GM12878 (cell line): Measurements from ENCODE around the gene MXD1. TPM values are rescaled to one million over a fixed set of nuclear protein-coding genes. Genes with fewer than 3 reads are reported as not detected.

ENCODE experiments used
- EZH2 ChIP-seq: IDR thresholded peaks from 2 replicates; pipeline ENCODE4 v1.6.1; 2012; ENCODE audit warnings: low read depth, mild to moderate bottlenecking, control low read depth, inconsistent platforms, low read length, borderline replicate concordance; ENCODE audit not compliant: control insufficient read depth
- FOXM1 ChIP-seq: IDR thresholded peaks from 2 replicates; pipeline ENCODE4 v1.6.1; 2012; ENCODE audit warnings: low read depth, mild to moderate bottlenecking, inconsistent platforms, low read length, moderate library complexity
- HCFC1 ChIP-seq: fragments of 150-350 bp; IDR thresholded peaks from 2 replicates; pipeline ENCODE4 v1.6.1; 2014; ENCODE audit warnings: low read length
- HDGF ChIP-seq: fragments of 450-650 bp; IDR thresholded peaks from 2 replicates; pipeline ENCODE4 v1.6.1; 2016; ENCODE audit warnings: antibody characterized with exemption
- JUND ChIP-seq: IDR thresholded peaks from 2 replicates; pipeline ENCODE4 v1.6.1; 2012; ENCODE audit warnings: low read depth, mild to moderate bottlenecking, low read length, improper control_type of control experiment, moderate library complexity
- MEF2A ChIP-seq: IDR thresholded peaks from 2 replicates; pipeline ENCODE4 v1.6.1; 2011; ENCODE audit warnings: low read depth, mild to moderate bottlenecking, low read length, moderate library complexity; ENCODE audit not compliant: insufficient read depth
- MEF2B ChIP-seq: fragments of 450-650 bp; IDR thresholded peaks from 2 replicates; pipeline ENCODE4 v1.6.1; 2018; ENCODE audit warnings: mild to moderate bottlenecking, moderate library complexity; ENCODE audit not compliant: partially characterized antibody, poor library complexity, severe bottlenecking
- MYB ChIP-seq: fragments of 150-350 bp; IDR thresholded peaks from 2 replicates; pipeline ENCODE4 v1.6.1; 2014; ENCODE audit warnings: mild to moderate bottlenecking, low read depth, low read length, borderline replicate concordance
- NFYB ChIP-seq: IDR thresholded peaks from 2 replicates; pipeline ENCODE4 v1.6.1; 2011; ENCODE audit warnings: low read depth, mild to moderate bottlenecking, low read length, improper control_type of control experiment, moderate library complexity; ENCODE audit not compliant: insufficient read depth
- PAX5 ChIP-seq: IDR thresholded peaks from 2 replicates; pipeline ENCODE4 v1.6.1; 2011; ENCODE audit warnings: low read depth, low read length, borderline replicate concordance
- RB1 ChIP-seq: fragments of 450-650 bp; formaldehyde crosslinking; IDR thresholded peaks from 2 replicates; pipeline ENCODE4 v1.6.1; 2017; ENCODE audit warnings: mild to moderate bottlenecking, borderline replicate concordance
- RFX5 ChIP-seq: IDR thresholded peaks from 2 replicates; pipeline ENCODE4 v1.6.1; 2011; ENCODE audit warnings: low read depth, low read length, improper control_type of control experiment
- SMC3 ChIP-seq: IDR thresholded peaks from 2 replicates; pipeline ENCODE4 v1.6.1; 2011; ENCODE audit warnings: low read length, improper control_type of control experiment, borderline replicate concordance
- SP1 ChIP-seq: IDR thresholded peaks from one replicate; pipeline ENCODE4 v1.6.1; 2011; ENCODE audit warnings: low read depth, low read length
- TCF3 ChIP-seq: IDR thresholded peaks from 2 replicates; pipeline ENCODE4 v1.6.1; 2012; ENCODE audit warnings: low read depth, mild to moderate bottlenecking, low read length, borderline replicate concordance; ENCODE audit not compliant: insufficient read depth
- YY1 ChIP-seq: IDR thresholded peaks from 2 replicates; pipeline ENCODE4 v1.6.1; 2011; ENCODE audit warnings: low read depth, mild to moderate bottlenecking, low read length
- polyA plus RNA-seq, 11 experiments: library from polyadenylated mRNA; depleted of rRNA in 4 of 11; unstranded in 6 of 11; stranded (reverse) in 5 of 11; fragments of >200 nt; fragmentation: Nextera tagmentation in 4 of 11; fragmentation: Illumina TruSeq in 1 of 11; extraction: Ambion mirVana in 4 of 11; extraction: Trizol in 1 of 11; gene quantifications; 1 replicate in 1 of 11; 2 replicates in 10 of 11; pipeline versions ENCODE4 v1.2.1 to v1.2.3, GENCODE V29; 2011 to 2016; ENCODE audit warnings: inconsistent platforms in 2 of 11, missing spikeins in 2 of 11, low read depth in 1 of 11
- total RNA-seq, 4 experiments: library from RNA; depleted of rRNA in 3 of 4; stranded (reverse); fragments of >200 nt in 3 of 4; fragmentation: Illumina TruSeq in 1 of 4; extraction: Trizol in 1 of 4; gene quantifications; 2 replicates each; pipeline versions ENCODE4 v1.2.1 to v1.2.3, GENCODE V29; 2013 to 2021
- TF ChIP-seq, protein P1 (sequence below): fragments of 450-650 bp; IDR thresholded peaks from 2 replicates; pipeline ENCODE4 v1.6.1; 2017; ENCODE audit warnings: mild to moderate bottlenecking, low read depth, inconsistent platforms; ENCODE audit not compliant: poor library complexity, severe bottlenecking
- TF ChIP-seq, protein P2 (sequence below): IDR thresholded peaks from 2 replicates; pipeline ENCODE4 v1.6.1; 2012; ENCODE audit warnings: low read depth, low read length, improper control_type of control experiment
- TF ChIP-seq, protein P3 (sequence below): fragments of 450-650 bp; conservative IDR thresholded peaks from 2 replicates; pipeline ENCODE4 v1.6.1; 2017; ENCODE audit warnings: mild to moderate bottlenecking, moderate library complexity
- TF ChIP-seq, protein P4 (sequence below): fragments of 450-650 bp; IDR thresholded peaks from 2 replicates; pipeline ENCODE4 v1.6.1; 2018; ENCODE audit warnings: mild to moderate bottlenecking, low read depth, moderate library complexity; ENCODE audit not compliant: partially characterized antibody

The MXD1 gene
- total and polyA plus RNA-seq, 10 of the 15 experiments (the other 5 are each of a cell fraction or from before 2014, with no cell fraction given): 2.2 to 10.2 (median 3.3) TPM

DNA sequence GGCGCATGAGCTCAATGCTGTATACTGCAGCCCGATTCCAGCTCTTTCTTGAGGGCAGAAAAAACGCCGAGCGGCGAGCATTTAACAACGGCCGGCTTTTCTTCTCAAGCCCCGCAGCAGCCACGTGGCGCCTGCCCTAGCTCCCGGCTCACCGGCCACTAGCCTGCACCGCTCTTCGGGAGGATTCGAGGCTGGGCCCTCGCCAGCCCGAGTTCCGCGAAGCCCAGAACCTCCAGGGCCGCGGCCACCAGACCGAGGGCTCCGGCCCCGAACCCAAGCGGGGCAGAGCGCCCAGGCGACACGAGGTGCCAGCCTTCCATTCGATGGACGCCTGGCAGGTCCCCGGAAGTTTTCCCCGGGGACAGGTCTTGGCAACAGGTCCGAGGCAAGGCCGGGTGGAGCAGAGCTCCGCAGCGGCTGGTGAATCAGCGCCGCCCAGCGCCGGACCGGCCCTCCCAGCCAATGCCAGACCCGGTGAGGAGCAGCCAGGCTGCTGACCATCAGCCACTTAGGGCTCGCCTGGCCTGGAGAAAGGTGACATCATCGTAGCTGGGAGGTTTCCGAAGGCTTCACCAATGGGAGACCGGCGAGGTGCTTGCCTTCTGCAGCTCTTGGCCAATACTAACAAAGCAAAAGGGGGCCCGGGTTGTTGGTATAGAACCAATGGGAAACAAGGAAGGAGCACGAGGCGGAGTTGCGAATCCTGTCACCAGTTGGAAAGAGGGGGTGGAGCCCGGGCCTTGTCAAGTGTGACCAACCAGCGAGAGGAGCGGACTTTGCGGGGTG lies 552 bp upstream of the MXD1 start (continued):
- TF ChIP-seq, protein P1, sequence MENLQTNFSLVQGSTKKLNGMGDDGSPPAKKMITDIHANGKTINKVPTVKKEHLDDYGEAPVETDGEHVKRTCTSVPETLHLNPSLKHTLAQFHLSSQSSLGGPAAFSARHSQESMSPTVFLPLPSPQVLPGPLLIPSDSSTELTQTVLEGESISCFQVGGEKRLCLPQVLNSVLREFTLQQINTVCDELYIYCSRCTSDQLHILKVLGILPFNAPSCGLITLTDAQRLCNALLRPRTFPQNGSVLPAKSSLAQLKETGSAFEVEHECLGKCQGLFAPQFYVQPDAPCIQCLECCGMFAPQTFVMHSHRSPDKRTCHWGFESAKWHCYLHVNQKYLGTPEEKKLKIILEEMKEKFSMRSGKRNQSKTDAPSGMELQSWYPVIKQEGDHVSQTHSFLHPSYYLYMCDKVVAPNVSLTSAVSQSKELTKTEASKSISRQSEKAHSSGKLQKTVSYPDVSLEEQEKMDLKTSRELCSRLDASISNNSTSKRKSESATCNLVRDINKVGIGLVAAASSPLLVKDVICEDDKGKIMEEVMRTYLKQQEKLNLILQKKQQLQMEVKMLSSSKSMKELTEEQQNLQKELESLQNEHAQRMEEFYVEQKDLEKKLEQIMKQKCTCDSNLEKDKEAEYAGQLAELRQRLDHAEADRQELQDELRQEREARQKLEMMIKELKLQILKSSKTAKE: peak; percentile 50
- TF ChIP-seq RFX5 (peak; percentile 99), TCF3 (0 out of 2 replicates have a peak, but pooled peaks have one; percentile 38), EZH2 (no peak), YY1 (peak; percentile 17; the same call in 1 of the 2 replicates), MEF2B (peak; percentile 90), SP1 (peak; percentile 94), MEF2A (0 out of 2 replicates have a peak, but pooled peaks have one; percentile 13), HCFC1 (0 out of 2 replicates have a peak, but pooled peaks have one; percentile 2), MYB (no peak), JUND (peak; percentile 59; the same call in 1 of the 2 replicates), HDGF (peak; percentile 95), SMC3 (peak; percentile 30; the same call in 1 of the 2 replicates), RB1 (0 out of 2 replicates have a peak, but pooled peaks have one; percentile 54), FOXM1 (0 out of 2 replicates have a peak, but pooled peaks have one; percentile 25), PAX5 (peak; percentile 45; the same call in 1 of the 2 replicates), NFYB (no peak; the same call in none of the 2 replicates)
- TF ChIP-seq, protein P2, sequence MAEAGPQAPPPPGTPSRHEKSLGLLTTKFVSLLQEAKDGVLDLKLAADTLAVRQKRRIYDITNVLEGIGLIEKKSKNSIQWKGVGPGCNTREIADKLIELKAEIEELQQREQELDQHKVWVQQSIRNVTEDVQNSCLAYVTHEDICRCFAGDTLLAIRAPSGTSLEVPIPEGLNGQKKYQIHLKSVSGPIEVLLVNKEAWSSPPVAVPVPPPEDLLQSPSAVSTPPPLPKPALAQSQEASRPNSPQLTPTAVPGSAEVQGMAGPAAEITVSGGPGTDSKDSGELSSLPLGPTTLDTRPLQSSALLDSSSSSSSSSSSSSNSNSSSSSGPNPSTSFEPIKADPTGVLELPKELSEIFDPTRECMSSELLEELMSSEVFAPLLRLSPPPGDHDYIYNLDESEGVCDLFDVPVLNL: 0 out of 2 replicates have a peak, but pooled peaks have one; percentile 24
- TF ChIP-seq, protein P3, sequence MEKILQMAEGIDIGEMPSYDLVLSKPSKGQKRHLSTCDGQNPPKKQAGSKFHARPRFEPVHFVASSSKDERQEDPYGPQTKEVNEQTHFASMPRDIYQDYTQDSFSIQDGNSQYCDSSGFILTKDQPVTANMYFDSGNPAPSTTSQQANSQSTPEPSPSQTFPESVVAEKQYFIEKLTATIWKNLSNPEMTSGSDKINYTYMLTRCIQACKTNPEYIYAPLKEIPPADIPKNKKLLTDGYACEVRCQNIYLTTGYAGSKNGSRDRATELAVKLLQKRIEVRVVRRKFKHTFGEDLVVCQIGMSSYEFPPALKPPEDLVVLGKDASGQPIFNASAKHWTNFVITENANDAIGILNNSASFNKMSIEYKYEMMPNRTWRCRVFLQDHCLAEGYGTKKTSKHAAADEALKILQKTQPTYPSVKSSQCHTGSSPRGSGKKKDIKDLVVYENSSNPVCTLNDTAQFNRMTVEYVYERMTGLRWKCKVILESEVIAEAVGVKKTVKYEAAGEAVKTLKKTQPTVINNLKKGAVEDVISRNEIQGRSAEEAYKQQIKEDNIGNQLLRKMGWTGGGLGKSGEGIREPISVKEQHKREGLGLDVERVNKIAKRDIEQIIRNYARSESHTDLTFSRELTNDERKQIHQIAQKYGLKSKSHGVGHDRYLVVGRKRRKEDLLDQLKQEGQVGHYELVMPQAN: peak; percentile 95; the same call in 1 of the 2 replicates
- TF ChIP-seq, protein P4, sequence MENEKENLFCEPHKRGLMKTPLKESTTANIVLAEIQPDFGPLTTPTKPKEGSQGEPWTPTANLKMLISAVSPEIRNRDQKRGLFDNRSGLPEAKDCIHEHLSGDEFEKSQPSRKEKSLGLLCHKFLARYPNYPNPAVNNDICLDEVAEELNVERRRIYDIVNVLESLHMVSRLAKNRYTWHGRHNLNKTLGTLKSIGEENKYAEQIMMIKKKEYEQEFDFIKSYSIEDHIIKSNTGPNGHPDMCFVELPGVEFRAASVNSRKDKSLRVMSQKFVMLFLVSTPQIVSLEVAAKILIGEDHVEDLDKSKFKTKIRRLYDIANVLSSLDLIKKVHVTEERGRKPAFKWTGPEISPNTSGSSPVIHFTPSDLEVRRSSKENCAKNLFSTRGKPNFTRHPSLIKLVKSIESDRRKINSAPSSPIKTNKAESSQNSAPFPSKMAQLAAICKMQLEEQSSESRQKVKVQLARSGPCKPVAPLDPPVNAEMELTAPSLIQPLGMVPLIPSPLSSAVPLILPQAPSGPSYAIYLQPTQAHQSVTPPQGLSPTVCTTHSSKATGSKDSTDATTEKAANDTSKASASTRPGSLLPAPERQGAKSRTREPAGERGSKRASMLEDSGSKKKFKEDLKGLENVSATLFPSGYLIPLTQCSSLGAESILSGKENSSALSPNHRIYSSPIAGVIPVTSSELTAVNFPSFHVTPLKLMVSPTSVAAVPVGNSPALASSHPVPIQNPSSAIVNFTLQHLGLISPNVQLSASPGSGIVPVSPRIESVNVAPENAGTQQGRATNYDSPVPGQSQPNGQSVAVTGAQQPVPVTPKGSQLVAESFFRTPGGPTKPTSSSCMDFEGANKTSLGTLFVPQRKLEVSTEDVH: no peak
